Germinal center (tissue), 1 donor: Measurements from ENCODE around the gene PRSS36.

Experiments used
- DNase-seq: peaks from one replicate; pipeline ENCODE4 v3.0.0; 2012; ENCODE audit warnings: mixed read lengths, low spot score

The PRSS36 gene

DNA sequence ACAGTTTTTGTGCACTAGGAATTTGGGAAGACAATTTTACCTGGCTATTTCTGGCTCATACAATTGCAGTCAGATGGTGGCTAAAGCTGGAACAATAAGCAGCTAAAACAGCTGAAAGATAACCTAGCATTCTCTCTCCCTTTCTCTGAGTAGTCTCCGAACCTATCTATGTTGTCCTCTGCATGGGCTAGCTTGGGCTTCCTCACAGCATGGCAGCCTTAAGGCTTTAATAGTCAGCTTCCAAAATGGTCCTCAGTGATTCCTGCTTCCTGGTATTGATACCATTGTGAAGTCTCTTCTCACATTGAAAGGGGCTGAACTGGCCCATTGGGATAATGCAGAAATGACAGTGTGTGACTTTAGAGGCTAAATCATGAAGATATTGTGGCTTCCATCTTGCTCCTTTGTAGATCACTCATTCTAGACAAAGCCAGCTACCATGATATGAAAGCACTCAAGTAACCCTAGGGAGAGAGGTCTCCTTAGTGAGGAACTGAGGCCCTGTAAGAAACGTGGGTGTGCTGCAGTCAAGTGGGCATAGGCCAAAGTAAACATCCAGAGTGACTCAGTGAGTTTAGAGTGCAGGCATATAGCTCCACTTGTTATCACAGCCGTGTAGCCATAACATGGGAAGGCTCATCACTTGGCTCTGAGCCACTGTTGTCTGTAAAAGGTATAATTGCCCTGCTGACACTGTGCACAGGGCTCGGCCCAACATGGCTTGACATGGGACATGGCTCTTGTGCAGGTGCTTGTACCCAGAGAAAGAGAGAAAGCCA is 49.8 kb downstream of the PRSS36 start:
- no peak for DNase-seq

DNA sequence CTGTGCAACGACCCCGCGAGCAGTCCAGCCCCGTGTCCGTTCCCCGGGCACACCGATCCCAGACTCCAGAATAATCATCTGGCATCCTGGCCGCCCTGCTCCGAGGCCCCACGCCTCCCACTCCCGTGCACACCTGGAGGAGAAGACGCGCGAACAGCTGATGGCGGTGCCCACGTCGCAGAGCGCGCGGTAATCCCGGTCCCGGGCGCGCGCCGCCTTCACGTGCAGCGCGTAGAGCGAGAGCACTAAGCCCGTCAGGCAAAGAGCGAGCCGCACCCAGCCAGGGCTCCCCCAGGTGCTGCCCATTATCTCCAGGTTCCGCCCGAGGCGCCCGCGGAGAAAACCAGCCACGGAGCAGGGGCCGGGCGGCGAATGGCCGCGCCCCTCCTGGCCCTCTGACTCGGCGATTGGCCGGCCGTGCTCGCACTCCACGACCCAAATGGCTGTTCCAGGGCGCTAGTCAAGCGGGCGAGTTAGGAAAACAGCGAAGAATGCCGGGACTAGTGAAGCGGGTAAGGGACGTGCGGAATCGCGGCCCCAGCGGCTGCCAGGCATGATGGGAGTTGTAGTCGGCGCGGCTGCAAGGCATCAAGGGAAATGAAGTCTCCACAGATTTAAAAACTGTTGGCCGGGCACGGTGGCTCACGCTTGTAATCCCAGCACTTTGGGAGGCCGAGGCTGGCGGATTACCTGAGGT is 55.3 kb downstream of the PRSS36 start, which contains the start of gene VKORC1:
Gene VKORC1, minus strand, starts transcription at position 374 of the 697 bp plus-strand sequence. Its CDS starts 68 bp downstream, at position 306.
- DNase-seq, result peak; percentile 86

DNA sequence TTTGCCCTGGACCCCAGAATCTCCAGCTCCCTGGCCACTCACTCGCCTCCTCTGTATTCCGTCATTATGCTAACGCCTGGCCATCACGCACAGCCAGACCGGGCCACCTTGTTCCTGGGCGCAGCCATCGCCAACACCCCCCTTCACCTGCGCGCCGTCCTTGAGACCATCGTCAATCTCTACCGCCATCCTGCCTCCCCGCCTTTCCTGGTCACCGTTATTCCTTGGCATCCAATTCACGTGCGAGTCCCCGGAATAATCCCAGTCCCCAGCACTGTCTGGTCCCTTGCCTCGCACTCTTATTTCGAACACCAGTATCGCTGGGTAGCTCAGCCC is 55.8 kb downstream of the PRSS36 start:
- no peak for DNase-seq

DNA sequence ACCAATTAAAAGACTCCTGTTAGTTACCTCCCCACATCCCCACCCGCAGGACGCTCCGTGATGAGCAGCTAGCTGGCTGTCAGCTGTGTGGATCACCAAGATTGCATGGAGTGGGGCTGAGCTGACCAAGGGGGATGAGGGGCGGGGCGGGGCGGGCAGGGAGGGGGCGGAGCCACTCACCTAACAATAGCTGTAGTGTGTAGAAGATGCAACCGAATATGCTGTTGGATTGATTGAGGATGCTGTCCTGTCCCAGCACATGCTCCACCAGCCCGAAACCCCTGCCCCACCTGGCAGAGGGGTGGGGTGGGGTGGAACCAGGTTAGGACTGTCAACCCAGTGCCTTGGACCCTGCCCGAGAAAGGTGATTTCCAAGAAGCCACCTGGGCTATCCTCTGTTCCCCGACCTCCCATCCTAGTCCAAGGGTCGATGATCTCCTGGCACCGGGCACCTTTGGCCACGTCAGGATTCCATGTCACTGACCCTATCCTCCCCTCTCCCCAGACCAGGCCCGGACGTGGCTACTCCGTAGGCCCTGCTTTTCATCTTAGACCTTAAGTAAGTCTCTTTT is 56.6 kb downstream of the PRSS36 start:
- no peak for DNase-seq

DNA sequence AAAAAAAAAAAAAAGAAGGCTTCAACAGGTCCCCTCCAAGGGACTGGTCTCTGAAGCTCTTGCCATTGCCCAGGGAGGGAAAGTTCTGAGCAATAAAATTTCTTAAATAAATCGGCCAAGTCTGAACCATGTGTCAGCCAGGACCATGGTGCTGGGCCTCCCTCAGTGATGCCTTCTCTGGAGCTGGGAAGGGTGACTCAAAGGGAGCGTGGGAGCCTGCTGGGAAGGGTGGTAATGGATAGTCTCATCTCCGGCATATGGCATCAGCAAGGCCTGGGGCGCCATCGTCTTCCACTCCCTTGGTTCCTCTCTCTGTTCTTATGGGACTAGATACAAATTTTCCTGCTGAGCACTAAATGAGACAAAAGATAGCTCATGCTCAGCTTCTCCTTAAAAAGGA is 57.5 kb downstream of the PRSS36 start:
- DNase-seq, result no peak

DNA sequence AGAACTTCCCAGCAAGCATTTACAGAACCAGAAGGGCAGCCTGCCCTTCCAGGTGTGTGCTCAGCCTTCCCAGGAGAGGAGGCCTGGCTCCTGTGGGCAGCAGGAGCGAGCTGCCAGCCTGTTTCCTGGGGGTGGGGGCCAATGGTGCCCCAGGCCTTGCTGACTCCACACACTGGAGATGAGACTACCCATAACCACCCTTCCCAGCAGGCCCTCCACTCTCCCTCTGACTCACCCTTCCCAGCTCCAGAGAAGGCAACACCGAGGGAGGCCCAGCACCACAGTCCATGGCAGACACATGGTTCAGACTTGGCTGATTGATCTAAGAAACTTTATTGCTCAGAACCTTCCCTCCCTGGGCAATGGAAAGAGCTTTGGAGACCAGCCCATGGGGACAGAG is 59.3 kb downstream of the PRSS36 start:
- no peak for DNase-seq

DNA sequence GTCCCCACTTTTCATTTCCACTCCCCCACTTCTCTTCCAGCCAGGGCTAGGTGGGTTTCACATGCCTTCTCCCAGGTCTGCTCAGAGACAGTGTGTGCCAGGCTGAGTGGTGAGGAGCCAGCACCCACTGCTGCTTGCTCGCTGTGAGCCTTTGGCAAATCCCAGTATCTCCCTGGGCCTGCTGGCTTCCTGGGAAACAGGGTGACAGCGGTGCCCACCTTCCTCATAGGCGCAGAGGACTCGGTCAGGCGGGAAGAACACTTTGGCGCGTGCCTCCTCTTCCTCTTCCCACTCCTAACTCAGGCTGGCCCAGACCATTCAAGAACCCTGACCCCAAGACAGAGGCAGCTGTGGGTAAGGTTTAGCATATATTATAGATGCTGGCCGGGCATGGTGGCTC is 60.7 kb downstream of the PRSS36 start:
- DNase-seq, result no peak
